ENCODE data around the gene STAG1.
"Not testable (repeated sequence)": the region's sequence is repeated elsewhere in the genome, so short reads cannot be mapped to it uniquely, and the experiment has no call there.

STAG1 gene

DNA sequence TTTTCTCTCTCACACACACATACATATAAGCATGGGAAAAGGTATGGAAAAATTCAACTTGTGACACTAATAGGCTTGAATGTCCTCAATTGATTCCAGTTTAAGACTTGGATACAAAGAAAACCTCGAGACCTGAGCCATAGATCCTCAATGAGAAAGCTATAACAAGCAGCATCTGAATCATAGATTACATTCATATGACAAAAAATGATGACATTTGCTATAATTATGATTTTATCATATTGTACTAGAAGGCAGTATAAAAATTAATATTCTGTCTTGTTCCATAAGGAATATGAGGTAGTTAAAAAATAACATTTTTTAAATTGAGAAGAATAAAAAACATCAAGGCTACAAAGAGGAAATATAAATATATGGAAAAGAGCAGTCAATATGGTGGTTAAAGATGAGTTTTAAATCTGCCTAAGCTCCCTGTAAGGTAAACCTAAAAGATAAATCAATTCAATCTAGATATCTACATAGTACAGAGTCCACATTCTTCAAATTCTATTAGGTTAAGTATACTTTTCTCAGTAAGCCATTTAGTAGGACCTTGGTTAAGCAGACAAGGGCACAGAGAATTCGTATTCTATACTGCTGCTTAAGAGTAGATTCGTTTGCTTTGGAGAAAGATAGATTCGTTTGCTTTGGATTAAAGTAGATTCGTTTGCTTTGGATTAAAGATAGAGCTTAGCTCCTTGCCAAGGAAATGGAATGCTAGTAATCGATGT, 175.7 kb downstream of the STAG1 start:
- no peak for DNase-seq

DNA sequence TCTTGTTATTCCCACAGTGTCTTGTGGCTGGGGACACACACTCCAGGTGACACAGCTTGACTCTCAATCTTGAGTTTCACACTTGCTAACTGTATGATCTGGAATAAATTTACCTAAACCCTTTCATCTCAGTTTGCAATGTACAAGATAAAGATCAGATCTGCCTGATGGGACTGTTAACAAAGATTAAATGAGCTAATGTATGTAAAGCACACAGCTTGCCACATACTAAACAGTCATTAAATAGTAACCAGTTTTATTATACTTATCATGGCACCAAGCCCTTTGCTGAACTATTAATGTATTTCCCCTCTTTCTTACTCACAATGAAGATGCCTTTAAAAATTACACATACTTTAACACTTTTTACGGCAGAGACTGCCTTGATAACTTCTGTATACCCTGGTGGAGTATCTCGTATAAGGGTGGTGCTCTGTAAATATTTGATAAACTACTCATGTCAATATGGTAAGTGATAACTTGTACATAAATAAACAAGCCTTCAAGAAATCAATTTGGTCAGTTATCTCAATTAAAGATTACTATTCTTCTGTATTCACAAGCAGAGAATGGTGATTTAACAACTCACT, 184.5 kb downstream of the STAG1 start:
- DNase-seq, result no peak

DNA sequence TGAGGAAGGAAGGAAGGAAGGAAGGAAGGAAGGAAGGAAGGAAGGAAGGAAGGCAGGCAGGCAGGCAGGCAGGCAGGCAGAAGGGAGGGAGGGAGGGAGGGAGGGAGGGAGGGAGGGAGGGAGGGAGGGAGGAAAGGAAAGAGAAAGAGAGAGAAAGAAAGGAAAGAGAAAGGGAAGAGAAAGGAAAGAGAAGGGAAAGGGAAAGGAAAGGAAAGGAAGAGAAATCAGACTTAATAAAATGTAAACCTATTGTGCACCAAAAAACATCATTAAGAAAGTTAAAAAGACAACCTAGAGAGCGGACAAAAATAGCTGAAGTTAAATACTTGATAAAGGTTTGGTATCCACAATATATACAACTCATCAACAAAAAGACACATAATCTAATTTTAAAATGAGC, 187.2 kb downstream of the STAG1 start:
- DNase-seq, result not testable (repeated sequence)

DNA sequence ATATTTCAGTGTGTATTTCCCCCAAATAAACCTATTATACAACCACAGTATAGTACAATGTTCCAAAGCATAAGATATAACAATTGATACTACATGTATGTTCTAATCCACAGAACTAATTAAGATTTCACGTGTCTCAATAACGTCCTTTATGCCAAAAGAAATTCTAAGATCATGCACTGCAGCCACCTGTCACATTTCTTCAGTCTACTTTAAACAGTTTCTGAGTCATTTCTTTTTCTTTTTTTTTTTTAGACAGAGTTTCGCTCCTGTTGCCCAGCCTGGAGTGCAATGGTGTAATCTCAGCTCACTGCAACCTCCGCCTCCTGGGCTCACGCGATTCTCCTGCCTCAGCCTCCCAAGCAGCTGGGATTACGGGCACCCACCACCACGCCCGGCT, 190.2 kb downstream of the STAG1 start:
- DNase-seq, result no peak

DNA sequence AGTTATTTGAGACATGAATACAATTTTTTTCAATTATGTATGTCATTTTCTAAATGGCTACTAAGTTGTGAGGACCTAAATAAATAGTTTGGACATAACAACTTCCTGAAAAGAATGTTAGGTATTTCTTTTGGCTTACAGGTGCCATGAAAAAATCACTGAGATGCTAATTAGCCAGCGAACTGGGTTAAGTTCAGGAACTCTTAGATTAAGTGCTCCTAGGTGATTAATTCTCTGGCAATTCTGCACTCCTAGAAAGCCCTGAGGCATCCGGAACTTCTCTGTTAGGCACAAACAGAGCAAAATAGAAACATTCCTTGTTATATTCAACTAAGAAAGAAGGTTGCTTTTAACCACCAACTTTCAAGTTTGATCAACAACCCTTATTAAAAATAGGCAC, 192.3 kb downstream of the STAG1 start:
- DNase-seq, result no peak

DNA sequence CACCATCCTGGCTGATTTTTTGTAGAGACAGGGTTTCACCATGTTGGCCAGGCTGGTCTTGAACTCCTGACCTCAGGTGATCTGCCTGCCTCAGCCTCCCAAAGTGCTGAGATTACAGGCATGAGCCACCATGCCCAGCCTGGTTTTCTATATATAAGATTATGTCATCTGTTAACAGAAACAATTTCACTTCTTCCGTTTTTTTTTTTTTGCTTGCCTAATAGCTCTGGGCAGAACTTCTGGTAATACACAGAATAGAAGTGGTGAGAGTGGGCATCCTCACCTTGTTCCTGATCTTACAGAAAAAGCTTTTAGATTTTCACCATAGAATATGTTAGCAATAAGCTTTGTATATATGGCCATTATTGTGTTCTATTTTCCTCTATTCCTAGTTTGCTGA, 202.7 kb downstream of the STAG1 start:
- DNase-seq, result not testable (repeated sequence)

DNA sequence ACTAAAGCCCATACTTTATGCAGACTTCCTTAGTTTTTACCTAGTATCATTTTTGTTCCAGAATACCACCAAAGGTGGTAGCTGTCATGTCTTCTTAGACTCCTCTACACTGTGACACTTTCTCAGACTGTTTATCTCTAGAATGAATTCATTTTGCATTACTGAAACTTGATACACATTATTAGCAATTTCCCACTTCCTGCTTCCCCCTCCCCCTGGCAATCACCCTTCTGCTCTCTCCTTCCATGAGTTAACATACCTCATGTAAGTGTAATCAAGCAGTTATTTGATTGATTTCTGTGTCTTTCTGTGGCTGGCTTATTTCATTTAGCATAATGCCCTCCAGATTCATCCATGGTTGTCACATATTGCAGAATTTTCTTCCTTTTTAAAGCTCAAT, 204.9 kb downstream of the STAG1 start:
- no peak for DNase-seq

DNA sequence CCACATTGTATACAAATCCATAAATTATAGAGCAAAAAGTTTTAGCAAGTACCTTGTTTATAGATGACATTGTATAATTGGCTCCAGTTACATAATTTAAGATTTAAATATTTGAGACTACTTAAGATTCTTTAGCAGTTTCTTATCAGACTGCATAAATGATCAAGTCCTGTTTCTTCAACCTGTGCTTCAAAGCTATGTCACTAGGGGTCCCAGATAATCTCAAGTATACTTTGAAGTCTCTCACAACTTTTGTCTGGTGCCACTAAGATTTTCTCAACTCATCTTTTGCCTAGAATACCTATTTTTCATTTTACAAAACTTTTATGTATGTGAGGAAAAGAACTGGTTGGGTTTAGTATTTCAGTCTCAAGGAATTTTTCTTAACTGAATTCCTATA, 205.5 kb downstream of the STAG1 start:
- DNase-seq, result no peak

DNA sequence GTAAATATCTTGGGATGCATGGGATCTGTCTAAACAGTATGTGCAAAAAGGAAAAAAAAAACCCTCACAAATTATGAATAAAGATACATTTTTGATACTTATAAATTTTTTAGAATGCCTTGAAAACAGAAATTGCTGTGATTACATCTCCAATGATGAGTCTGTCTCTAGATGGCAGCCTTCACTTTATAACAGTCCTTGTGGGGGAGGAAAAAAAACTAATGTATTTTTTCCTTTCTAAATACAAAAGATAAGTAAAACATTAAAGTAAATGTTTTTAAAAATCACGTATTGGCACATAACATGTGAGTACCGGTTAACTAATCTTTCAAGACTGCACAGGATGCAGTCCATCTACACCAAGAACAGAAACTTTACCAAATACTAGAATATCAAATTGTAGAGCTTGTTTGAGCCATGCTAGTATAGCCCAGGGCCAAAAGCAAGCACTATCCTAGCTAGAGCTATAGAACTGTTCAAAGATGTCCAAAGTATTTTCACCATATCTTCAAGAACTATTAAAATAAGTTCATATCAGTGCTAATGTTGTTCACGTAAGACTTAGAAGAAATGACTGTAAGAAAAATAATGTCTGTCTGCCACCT, 206.4 kb downstream of the STAG1 start:
- DNase-seq, result no peak

DNA sequence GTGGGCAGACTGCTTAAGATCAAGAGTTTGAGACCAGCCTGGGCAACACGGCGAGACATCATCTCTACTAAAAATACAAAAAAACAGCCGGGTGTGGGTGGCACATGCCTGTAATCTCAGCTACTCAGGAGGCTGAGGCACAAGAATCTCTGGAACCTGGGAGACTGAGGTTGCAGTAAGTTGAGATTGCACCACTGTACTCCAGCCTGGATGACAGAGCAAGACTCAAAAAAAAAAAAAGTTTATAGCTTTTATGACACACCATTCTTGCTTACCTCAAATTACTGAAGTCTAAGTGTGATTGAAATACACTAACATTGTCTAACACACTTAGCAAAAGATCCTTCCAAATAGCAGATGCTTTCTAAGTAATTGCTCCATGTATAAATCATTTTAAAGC, 207.6 kb downstream of the STAG1 start:
- no peak for DNase-seq

DNA sequence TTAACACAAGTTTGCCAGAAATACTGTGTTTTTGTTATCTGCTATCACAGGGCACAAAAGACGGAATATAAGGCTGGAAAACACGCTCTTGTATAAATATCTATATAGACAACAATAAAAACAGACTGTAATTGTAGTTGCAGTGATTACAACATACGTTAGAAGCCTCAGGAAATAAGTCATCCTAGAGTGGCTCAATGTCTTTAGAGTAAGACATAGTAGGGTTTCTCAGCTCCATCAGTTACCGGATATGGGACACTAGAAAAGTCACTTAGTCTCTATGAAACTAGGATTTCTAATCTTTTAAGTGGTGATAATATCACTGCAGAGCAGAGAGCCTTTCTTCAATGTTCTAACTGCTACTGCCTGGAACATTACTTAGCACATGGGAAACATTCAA, 208.8 kb downstream of the STAG1 start:
- DNase-seq, result no peak

DNA sequence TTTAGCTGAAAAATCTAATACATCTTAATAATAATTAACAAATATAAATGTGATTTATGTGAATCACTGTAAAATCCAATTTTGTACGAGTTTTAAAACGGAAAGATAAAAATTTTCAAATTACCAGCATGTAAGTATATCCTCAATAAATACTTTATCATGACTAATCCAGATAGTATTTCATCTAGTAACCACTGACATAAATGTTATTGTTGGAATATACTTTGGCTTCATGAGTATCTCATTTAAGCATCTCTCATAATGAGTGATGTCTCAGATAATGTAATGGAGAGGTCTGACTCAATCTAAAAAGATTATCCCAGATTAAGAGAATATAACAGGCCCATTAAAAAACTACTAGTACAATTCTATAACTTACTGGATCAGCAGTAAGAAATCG, 216.3 kb downstream of the STAG1 start:
- DNase-seq, result no peak

DNA sequence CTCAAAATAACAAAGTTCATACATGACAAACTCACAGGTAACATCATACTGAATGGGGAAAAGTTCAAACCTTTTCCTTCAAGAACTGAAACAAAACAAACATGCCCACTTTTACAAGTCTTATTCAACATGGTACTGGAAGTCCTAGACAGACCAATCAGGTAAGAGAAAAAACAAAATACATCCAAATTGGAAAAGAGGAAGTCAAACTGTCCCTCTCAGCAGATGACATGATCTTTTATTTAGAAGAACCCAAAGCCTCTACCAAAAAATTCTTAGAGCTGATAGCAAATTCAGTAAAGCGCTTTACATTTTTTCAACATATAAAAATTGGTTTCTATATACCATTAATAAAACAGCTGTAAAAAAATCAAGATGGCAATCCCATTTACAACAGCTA, 219.4 kb downstream of the STAG1 start:
- no peak for DNase-seq

DNA sequence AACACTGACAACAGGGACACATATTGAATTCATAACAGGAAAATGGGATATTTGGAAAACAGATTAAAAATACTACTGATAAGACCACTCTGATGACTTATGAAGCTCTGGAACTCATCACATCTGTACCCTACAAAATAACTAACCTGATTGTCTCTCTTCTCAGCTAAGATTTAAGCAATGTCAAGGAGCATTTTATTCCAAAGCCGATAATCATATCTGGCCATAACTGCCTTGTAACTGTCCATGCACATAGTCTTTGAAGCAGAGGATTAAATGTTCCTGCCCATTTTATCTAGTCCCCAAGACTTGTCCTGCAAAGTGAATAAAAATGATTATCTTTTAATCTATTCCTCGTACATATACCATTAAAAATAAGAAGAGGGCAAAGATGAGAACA, 234.1 kb downstream of the STAG1 start:
- DNase-seq, result no peak

DNA sequence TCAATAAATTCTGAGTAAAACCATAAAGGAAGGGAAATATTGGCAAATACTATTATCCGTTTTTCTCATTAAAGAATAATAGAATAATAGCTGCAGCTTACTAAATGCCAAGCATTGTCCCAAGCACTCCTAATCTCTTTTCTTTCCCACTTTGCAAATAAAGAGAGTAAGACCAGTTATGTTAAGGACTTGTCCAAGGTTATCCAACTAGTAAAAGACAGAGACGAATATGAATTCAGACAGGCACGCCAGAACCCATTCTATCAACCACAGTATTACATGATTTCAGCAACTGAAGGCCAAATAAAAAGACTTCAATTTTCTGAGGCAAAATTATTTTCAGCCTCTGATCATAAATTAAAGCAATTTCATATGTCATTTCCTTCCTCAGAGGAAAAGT, 235.5 kb downstream of the STAG1 start:
- DNase-seq, result no peak

DNA sequence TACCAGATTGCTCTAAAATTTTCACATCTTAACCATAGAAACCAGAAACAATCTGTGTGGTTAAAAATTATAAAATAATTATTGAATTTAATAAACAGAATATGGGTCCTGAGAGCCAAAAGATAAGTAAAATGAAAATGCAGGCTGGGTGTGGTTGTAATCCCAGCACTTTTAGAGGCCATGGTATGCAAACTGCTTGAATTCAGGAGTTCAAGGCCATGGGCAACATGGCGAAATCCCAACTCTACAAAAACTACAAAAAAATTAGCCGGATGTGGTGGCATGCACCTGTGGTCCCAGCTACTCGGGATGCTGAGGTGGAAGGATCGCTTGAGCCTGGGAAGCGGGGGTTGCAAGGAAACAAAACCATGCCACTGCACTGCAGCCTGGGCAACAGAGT, 236.1 kb downstream of the STAG1 start:
- DNase-seq, result no peak

DNA sequence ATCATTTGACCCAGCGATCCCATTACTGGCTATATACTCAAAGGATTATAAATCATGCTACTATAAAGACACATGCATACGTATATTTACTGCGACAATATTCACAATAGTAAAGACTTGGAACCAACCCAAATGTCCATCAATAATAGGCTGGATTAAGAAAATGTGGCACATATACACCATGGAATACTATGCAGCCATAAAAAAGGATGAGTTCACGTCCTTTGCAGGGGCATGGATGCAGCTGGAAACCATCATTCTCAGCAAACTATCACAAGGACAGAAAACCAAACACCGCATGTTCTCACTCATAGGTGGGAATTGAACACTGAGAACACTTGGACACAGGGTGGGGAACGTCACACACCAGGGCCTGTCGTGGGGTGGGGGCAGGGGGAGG, 237.6 kb downstream of the STAG1 start:
- not testable (repeated sequence) for DNase-seq

DNA sequence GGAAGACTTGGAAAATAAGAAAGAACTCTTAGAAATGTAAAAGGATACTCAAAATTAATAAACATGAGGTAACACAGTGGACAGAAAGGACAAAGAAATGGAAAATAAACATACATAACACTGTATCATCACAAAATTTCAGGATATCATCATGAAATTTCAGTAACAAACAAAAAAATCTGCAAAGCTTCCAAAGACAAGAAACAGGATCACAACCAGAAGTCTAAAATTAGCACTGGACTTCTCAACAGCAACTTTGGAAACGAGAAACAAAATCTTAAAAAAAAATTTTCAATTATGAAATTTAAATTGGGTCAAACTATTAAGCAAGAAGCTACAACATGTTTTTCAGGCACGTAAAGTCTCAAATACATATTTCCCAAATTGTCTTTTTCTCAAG, 238.8 kb downstream of the STAG1 start:
- DNase-seq, result no peak

DNA sequence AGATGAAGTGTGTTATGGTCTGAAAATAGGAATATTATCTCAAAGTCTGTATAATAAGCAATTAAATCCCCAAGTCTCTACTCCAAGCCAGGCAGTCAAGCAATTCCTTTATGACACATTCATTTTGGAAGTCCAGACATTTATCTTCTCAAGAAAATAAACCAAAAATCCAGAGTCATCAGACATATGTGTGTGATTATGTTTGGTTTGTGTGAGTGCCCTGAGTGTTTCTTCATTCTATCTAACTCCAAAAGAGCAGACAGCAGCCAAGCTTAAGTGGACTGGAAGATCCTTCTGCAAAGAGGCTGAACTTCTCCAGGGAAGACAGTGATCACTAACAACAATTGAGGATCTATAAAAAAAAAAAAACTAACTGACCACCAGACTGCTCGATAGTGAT, 239.8 kb downstream of the STAG1 start:
- no peak for DNase-seq

DNA sequence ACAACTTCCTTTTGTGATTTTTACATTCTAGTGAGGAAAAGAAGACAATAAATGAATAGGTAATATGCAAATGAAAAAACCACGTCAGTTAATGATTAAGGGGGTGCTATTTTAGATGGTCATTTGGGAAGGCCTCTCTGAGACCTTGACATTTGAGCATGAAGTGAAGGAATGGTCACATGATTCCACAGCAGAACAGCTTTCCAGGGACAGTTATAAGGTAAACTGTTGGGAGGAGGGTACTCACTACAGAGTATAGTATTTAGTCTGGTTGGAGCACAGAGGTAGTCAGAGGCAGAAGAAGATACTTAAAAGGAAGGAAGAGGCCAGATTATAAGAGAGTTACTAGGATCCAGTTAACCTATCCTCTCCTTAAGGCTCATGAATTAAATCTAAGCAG, 246.5 kb downstream of the STAG1 start:
- DNase-seq, result no peak

DNA sequence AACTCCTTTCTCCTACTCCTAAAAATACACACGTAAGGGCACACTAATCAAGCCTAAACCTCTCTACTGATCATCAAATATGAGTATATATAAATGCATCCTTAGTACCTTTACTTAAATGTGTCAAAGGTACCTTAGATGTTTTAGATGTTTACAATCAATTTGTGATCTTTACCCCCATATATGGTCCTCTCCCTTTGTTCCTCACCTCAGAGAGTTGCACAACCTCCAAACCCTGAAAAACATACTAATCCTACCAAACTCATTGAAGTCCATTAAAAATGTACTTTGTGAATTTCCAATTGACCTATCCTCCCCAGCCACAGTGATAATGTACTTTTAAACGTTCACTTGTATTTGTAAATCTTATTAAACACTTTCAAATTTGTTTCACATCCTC, 249.1 kb downstream of the STAG1 start:
- no peak for DNase-seq

DNA sequence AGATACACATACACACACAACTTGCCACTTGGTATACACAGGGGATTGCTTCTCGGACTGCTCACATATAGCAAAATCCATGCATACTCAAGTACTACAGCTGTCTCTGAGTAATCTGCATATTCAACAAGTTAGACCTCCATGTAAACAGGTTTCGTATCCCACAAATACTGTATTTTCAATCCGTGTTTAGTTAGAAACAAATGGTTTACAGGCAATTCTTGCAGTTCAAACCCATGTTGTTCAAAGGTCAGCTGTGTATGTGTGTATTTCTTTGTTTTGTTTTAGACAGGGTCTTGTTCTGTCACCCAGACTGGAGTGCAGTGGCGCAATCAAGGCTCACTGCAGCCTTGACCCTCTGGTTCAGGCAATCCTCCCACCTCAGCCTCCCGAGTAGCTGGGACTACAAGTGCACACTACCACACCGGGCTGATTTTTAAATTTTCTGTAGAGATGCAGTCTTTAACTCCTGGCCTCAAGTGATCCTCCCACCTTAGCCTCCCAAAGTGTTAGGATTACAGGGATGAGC, 253.2 kb downstream of the STAG1 start:
- DNase-seq, result no peak

DNA sequence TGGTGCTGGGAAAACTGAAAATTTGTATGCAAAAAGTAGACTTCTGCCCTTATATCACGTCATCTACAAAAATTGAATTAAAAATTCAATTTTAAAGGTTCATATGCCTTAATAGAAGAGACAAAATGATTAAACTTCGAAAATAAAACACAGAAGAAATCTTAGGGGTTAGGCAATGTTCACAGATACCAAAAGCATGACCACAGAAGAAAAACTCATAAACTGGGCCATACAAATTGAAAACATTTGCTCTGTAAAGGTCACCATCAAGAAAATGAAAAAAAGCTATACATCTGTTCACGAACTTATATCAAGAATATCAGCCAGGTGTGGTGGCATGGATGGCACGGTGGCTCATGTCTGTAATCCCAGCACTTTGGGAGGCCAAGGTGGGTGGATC, 257.0 kb downstream of the STAG1 start:
- no peak for DNase-seq

DNA sequence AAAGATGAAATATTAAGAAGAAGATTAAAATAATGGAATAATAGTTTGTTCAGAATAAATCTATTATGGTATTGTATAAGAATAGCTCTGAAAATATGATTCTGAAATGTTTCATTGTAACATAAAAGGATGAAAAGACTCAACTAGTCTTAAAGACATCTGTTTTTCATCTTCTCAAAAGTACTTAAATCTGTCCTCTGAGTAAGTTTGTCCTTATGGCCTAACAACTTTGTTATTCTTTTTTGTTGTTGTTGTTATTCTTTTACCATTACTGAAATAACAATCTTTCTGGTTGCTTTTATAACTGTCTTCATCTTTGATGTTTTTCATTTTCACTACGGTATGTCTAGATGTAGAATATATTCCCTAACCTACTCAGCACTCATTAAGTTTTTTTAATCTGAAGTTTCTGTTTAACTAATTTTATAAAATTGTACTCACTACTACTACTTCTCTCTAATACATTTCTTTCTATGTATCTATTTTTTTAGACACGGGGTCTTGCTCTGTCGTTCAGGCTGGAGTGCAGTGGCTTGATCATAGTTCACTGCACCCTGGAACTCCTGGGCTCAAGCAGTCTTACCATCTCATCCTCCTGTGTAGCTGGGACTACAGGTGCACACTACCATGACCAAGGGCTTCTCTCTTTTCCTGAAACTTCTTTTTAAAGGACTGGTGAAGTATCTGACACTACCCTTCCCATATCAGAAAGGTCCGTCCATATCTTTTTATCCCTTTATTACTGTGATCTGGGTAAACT, 261.4 kb downstream of the STAG1 start:
- no peak for DNase-seq

All from CD4-positive, alpha-beta T cell treated with Interleukin-17A for 4 hours (primary cell).